MM.1S (cell line): ENCODE data around the gene ZFYVE28.

Source experiments
- DNase-seq: peaks from one replicate; pipeline ENCODE4 v3.0.0-alpha.2; 2015
- H2AFZ ChIP-seq: fragments of 300-600 bp; sonication (generic); 2 replicates; pipeline ENCODE4 v1.6.0; 2016; ENCODE audit warnings: antibody characterized with exemption, low read length
- H3F3A ChIP-seq: fragments of 300-600 bp; sonication (generic); 2 replicates; pipeline ENCODE4 v1.6.1; 2016; ENCODE audit warnings: mild to moderate bottlenecking, antibody characterized with exemption, low read length, moderate library complexity, mixed read lengths; ENCODE audit not compliant: insufficient read depth
- H3K27ac ChIP-seq: fragments of 300-600 bp; sonication (generic); 2 replicates; pipeline ENCODE4 v1.5.1; 2016; ENCODE audit warnings: mild to moderate bottlenecking, low read length
- H3K27me3 ChIP-seq: fragments of 300-600 bp; sonication (generic); replicated peaks from 2 replicates; pipeline ENCODE4 v1.6.0; 2016; ENCODE audit warnings: low read length; ENCODE audit not compliant: insufficient read depth
- H3K36me3 ChIP-seq: fragments of 300-600 bp; sonication (generic); replicated peaks from 2 replicates; pipeline ENCODE4 v1.6.1; 2016; ENCODE audit warnings: mild to moderate bottlenecking, low read length, mixed read lengths; ENCODE audit not compliant: insufficient read depth
- H3K4me1 ChIP-seq: fragments of 300-600 bp; sonication (generic); 2 replicates; pipeline ENCODE4 v1.6.1; 2016; ENCODE audit warnings: low read length, mixed read lengths
- H3K4me2 ChIP-seq: fragments of 300-600 bp; sonication (generic); 2 replicates; pipeline ENCODE4 v1.6.0; 2016; ENCODE audit warnings: low read depth, low read length
- H3K4me3 ChIP-seq: fragments of 300-600 bp; sonication (generic); 2 replicates; pipeline ENCODE4 v1.5.1; 2016; ENCODE audit warnings: low read length, mixed read lengths
- H3K79me2 ChIP-seq: fragments of 300-600 bp; sonication (generic); 2 replicates; pipeline ENCODE4 v1.6.1; 2016; ENCODE audit warnings: mixed run types, low read length, mixed read lengths
- H3K9ac ChIP-seq: fragments of 300-600 bp; sonication (generic); 2 replicates; pipeline ENCODE4 v1.6.1; 2016; ENCODE audit warnings: low read length, mixed read lengths
- H3K9me2 ChIP-seq: fragments of 300-600 bp; sonication (generic); replicated peaks from 2 replicates; pipeline ENCODE4 v1.6.1; 2016; ENCODE audit warnings: mild to moderate bottlenecking, low read length, mixed read lengths; ENCODE audit not compliant: insufficient read depth
- H3K9me3 ChIP-seq: fragments of 300-600 bp; sonication (generic); replicated peaks from 2 replicates; pipeline ENCODE4 v1.6.1; 2016; ENCODE audit warnings: mild to moderate bottlenecking, low read length, mixed read lengths; ENCODE audit not compliant: insufficient read depth
- H4K20me1 ChIP-seq: fragments of 300-600 bp; sonication (generic); 2 replicates; pipeline ENCODE4 v1.6.1; 2016; ENCODE audit warnings: mild to moderate bottlenecking, low read length, moderate library complexity, mixed read lengths; ENCODE audit not compliant: insufficient read depth
- CTCF ChIP-seq: fragments of 300-600 bp; sonication (generic); IDR thresholded peaks from 2 replicates; pipeline ENCODE4 v1.5.1; 2016; ENCODE audit warnings: antibody characterized with exemption, low read length, mixed read lengths
- EZH2 ChIP-seq: fragments of 300-600 bp; sonication (generic); optimal IDR thresholded peaks from 2 replicates; pipeline ENCODE3; 2017; ENCODE audit warnings: low read depth, mild to moderate bottlenecking, antibody characterized with exemption, low read length, mixed read lengths
- EZH2phosphoT487 ChIP-seq: fragments of 300-600 bp; sonication (generic); IDR thresholded peaks from 2 replicates; pipeline ENCODE4 v1.6.1; 2018; ENCODE audit warnings: antibody characterized with exemption, low read length

ZFYVE28 gene

GRCh38 chr4:2302387-2303119 is 115.9 kb downstream of the ZFYVE28 start:
- no peaks in the 10 kb centered on the region for H4K20me1 ChIP-seq
- DNase-seq: no peak
- H3K9ac ChIP-seq: no peak overlapping the region

GRCh38 chr4:2301806-2302205 is 116.6 kb downstream of the ZFYVE28 start:
- Histone ChIP-seq H3K79me2 (no peaks in the 10 kb centered on the region), H3K36me3 (no peaks in the 10 kb centered on the region), H3K9me3 (no peaks in the 10 kb centered on the region), H4K20me1 (no peaks in the 10 kb centered on the region), H3K4me1 (peaks cover 17% of the 10 kb centered on the region), H3K9me2 (no peaks in the 10 kb centered on the region), H3K27me3 (no peaks in the 10 kb centered on the region), H3K4me3 (no peak overlapping the region), H3F3A (no peaks in the 10 kb centered on the region), H2AFZ (no peak overlapping the region), H3K27ac (no peak overlapping the region), H3K4me2 (no peak overlapping the region), H3K9ac (no peak overlapping the region)
- no peak for DNase-seq
- no peak for TF ChIP-seq EZH2phosphoT487
- no peak for TF ChIP-seq CTCF
- TF ChIP-seq EZH2: no peak

More at GRCh38 chr4:2302387-2303119, 115.9 kb downstream of the ZFYVE28 start:
- peaks cover 17% of the 10 kb centered on the region for H3K4me1 ChIP-seq
- H3K9me2 ChIP-seq: no peaks in the 10 kb centered on the region
- TF ChIP-seq EZH2phosphoT487 (no peak), CTCF (no peak), EZH2 (no peak)
- no peak overlapping the region for H3K27ac ChIP-seq
- no peak overlapping the region for H3K4me2 ChIP-seq
- H3K36me3 ChIP-seq: no peaks in the 10 kb centered on the region
- no peak overlapping the region for H3K4me3 ChIP-seq
- no peaks in the 10 kb centered on the region for H3K79me2 ChIP-seq
- no peaks in the 10 kb centered on the region for H3K9me3 ChIP-seq
- H3K27me3 ChIP-seq: no peaks in the 10 kb centered on the region
- no peaks in the 10 kb centered on the region for H3F3A ChIP-seq
- H2AFZ ChIP-seq: no peak overlapping the region

- Histone ChIP-seq H3K4me2 (no peak overlapping the region), H3K9me2 (no peaks in the 10 kb centered on the region), H3K9ac (no peak overlapping the region), H3K27me3 (no peaks in the 10 kb centered on the region), H3K79me2 (no peaks in the 10 kb centered on the region), H2AFZ (no peak overlapping the region), H3K4me3 (no peak overlapping the region), H3K9me3 (no peaks in the 10 kb centered on the region), H3K27ac (no peak overlapping the region), H3F3A (no peaks in the 10 kb centered on the region), H4K20me1 (no peaks in the 10 kb centered on the region), H3K4me1 (peaks cover 11% of the 10 kb centered on the region), H3K36me3 (no peaks in the 10 kb centered on the region)
- DNase-seq: no peak
- TF ChIP-seq EZH2phosphoT487 (no peak), CTCF (no peak), EZH2 (no peak)
Observed at GRCh38 chr4:2301225-2301642, 117.2 kb downstream of the ZFYVE28 start.
